Colonic mucosa (tissue), 4 donors: ENCODE data around the gene CPLANE1. TPM values are rescaled to one million over a fixed set of nuclear protein-coding genes. Genes with fewer than 3 reads are reported as not detected.

Experiments used
- DNase-seq: peaks from one replicate; pipeline ENCODE4 v3.0.0-alpha.2; 2020
- H3K27ac ChIP-seq: fragments of 200-600 bp; one replicate; pipeline ENCODE4 v1.8.0; 2021
- H3K27me3 ChIP-seq: fragments of 200-600 bp; one replicate; pipeline ENCODE4 v1.8.0; 2021
- H3K36me3 ChIP-seq: fragments of 200-600 bp; one replicate; pipeline ENCODE4 v1.8.0; 2021
- H3K4me1 ChIP-seq: fragments of 200-600 bp; one replicate; pipeline ENCODE4 v1.8.0; 2021; ENCODE audit warnings: mild to moderate bottlenecking
- H3K4me3 ChIP-seq: fragments of 200-600 bp; one replicate; pipeline ENCODE4 v1.8.0; 2021
- H3K9ac ChIP-seq, 2 donors: one replicate each; pipeline ENCODE4 v1.7.0; 2013; ENCODE audit warnings: control low read depth in 2 of 2, low read depth in 2 of 2, low read length in 2 of 2
- H3K9me3 ChIP-seq: fragments of 200-600 bp; one replicate; pipeline ENCODE4 v1.8.0; 2021
- intact Hi-C: fragments of 100-400 bp; cut with DNase I; formaldehyde crosslinking; loops from one replicate; pipeline ENCODE4 v1.14.1; 2022
- total RNA-seq, 2 donors: library from RNA; stranded (reverse); fragmentation: NEBNext Ultra II Directional in 1 of 2; extraction: Animal tissue kit (Norgen Biotek cat#: 25700) in 1 of 2; gene quantifications; one replicate each; pipeline ENCODE4 v1.2.1, GENCODE V29; 2021
- TF ChIP-seq, protein P1 (sequence below): fragments of 200-600 bp; IDR thresholded peaks from one replicate; pipeline ENCODE4 v1.8.0; 2022; ENCODE audit warnings: antibody characterized with exemption, mild to moderate bottlenecking
- donor health status: healthy.
- donor health status: DM: no; HTN: no; CAD: no.
- donor health status: DM: no; HTN: no; CAD: no.

Gene CPLANE1
- total RNA-seq, 2 donors from 2014 or later: 6.4 to 8.4 TPM

DNA sequence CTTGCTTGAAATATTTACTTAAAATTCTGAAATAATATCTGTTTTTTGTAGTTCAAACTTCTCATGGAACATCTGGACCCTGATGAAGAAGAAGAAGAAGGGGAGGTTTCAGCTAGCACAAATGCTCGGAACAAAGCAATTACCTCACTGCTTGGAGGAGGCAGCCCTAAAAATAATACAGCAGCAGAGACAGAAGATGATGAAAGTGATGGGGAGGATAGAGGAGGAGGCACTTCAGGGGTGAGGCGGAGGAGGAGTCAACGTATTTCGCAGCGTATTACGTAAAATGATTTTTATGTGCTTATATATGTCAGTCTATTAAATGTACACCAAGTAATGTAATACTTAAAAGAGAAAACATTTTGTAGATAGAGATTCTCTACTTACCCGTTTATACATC lies 185.4 kb downstream of the CPLANE1 start:
- Histone ChIP-seq H3K36me3 (peaks cover 19% of the 10 kb centered on the region), H3K9me3 (no peaks in the 10 kb centered on the region), H3K27me3 (no peaks in the 10 kb centered on the region), H3K4me3 (no peak overlapping the region), H3K4me1 (no peaks in the 10 kb centered on the region), H3K9ac (no peak overlapping the region), H3K27ac (no peak overlapping the region)
- intact Hi-C loops: no loop called here
- TF ChIP-seq, protein P1, sequence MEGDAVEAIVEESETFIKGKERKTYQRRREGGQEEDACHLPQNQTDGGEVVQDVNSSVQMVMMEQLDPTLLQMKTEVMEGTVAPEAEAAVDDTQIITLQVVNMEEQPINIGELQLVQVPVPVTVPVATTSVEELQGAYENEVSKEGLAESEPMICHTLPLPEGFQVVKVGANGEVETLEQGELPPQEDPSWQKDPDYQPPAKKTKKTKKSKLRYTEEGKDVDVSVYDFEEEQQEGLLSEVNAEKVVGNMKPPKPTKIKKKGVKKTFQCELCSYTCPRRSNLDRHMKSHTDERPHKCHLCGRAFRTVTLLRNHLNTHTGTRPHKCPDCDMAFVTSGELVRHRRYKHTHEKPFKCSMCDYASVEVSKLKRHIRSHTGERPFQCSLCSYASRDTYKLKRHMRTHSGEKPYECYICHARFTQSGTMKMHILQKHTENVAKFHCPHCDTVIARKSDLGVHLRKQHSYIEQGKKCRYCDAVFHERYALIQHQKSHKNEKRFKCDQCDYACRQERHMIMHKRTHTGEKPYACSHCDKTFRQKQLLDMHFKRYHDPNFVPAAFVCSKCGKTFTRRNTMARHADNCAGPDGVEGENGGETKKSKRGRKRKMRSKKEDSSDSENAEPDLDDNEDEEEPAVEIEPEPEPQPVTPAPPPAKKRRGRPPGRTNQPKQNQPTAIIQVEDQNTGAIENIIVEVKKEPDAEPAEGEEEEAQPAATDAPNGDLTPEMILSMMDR: no peak
- DNase-seq: no peak

DNA sequence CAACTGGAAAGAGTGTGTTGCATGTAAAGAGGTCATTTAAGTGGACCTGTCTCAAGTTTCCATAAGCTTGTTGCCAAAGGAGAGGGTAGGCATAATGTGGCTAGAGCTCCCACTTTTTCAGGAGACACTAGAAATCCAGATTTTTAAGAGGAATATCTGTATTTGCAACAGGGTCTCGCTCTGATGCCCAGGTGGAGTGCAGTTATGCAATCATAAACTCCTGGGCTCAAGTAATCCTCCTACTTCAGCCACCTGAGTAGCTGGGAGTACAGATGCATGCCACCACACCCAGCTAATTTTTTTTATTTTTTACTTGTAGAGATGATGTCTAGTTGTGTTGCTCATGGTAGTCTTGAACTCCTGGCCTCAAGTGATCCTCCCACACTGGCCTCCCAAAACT lies 189.1 kb downstream of the CPLANE1 start:
- no peak overlapping the region for H3K27ac ChIP-seq
- no peak overlapping the region for H3K9ac ChIP-seq

DNA sequence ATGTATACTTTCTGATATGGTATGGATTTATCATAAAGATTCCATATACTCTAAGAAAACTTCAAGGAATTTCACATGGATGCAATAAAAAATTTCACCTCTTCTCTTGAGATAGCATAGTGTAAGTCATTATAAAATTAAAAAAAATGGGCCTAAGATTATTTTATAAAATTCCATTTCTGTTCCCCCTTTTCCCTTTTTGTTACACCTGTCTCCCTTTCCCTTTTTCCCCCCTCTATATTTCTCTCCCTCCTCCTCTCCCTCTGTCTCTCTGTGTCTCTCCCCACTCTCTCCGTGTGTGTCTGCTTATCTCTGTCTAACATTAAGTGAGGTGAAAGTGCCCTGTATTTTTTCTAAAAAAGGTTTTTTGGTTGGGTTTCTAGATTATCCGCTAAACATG lies 192.4 kb downstream of the CPLANE1 start:
- Histone ChIP-seq H3K27me3 (no peaks in the 10 kb centered on the region), H3K4me1 (no peaks in the 10 kb centered on the region), H3K9ac (no peak overlapping the region), H3K27ac (no peak overlapping the region), H3K4me3 (no peak overlapping the region), H3K36me3 (peaks cover 6% of the 10 kb centered on the region), H3K9me3 (no peaks in the 10 kb centered on the region)
- TF ChIP-seq, protein P1: no peak
- no peak for DNase-seq
- intact Hi-C loops: no loop called here

More for the DNA sequence above, 189.1 kb downstream of the CPLANE1 start:
- intact Hi-C loops: no loop called here
- no peaks in the 10 kb centered on the region for H3K4me1 ChIP-seq
- DNase-seq: no peak
- no peak overlapping the region for H3K4me3 ChIP-seq
- no peaks in the 10 kb centered on the region for H3K9me3 ChIP-seq
- TF ChIP-seq, protein P1: no peak
- peaks cover 20% of the 10 kb centered on the region for H3K36me3 ChIP-seq
- no peaks in the 10 kb centered on the region for H3K27me3 ChIP-seq

Other genes with a start within 250 kb of the CPLANE1 start
- gene NUP155, start 121.7 kb upstream of the CPLANE1 start, total RNA-seq: 10 to 100 TPM; 18.1 to 36.3 TPM
- gene WDR70, start 129.9 kb upstream of the CPLANE1 start, total RNA-seq: 10 to 100 TPM; 26.7 to 28.6 TPM